GM19043 (cell line): ENCODE data around the gene BLOC1S6.

ENCODE experiments used
- ATAC-seq: cut with Tn5 transposase; IDR thresholded peaks from one replicate; pipeline ENCODE4 v1.9.1; 2021; ENCODE audit warnings: low read depth; ENCODE audit not compliant: unreplicated experiment

BLOC1S6 gene, protein sequence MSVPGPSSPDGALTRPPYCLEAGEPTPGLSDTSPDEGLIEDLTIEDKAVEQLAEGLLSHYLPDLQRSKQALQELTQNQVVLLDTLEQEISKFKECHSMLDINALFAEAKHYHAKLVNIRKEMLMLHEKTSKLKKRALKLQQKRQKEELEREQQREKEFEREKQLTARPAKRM

GRCh38 chr15:45587095-45587862 lies at the start of gene BLOC1S6:
Gene BLOC1S6, plus strand, starts transcription at chr15:45587379. Its CDS starts 65 bp downstream, at chr15:45587444.
- ATAC-seq: peak; percentile 69

DNA sequence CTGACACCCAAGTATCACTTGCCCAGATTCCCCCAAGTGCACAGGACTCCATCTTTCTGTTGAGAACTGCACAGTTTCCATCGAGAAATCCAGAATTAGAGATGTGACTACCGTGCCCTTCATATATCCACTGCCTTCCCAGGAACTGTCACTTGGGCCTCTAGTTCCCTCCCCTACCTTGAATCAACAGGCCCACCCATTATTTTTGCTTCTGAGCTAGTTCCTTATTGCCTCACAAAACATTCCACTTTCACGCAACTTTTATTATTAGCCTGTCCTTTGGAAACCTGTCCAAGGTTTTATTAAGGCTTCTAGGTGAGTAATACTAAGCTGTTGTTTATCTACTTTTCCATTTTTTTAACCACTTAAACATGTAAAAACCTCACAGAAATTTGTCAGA lies 47.5 kb upstream of the BLOC1S6 start:
- no peak for ATAC-seq

GRCh38 chr15:45540531-45540930 lies 46.6 kb upstream of the BLOC1S6 start:
- ATAC-seq: no peak

- ATAC-seq: no peak
Measured at GRCh38 chr15:45543051-45543450, 44.1 kb upstream of the BLOC1S6 start.

GRCh38 chr15:45544266-45545023 lies 42.7 kb upstream of the BLOC1S6 start:
- no peak for ATAC-seq

DNA sequence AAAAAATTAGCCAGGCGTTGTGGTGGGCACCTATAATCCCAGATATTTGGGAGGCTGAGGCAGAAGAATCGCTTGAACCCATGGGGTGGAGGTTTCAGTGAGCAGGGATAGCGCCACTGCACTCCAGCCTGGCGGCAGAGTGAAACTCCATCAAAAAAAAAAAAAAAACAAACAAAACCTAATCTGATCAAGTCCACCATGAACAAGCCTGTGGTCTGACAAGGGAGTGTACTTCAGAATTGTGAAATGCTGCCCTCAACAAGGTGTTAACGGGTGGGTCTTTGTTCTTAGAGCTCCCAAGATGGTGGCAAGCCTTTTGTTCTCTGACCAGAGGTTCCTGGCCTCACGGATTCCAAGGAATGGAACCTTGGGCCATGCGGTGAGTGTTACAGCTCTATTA lies 40.4 kb upstream of the BLOC1S6 start:
- ATAC-seq: no peak

DNA sequence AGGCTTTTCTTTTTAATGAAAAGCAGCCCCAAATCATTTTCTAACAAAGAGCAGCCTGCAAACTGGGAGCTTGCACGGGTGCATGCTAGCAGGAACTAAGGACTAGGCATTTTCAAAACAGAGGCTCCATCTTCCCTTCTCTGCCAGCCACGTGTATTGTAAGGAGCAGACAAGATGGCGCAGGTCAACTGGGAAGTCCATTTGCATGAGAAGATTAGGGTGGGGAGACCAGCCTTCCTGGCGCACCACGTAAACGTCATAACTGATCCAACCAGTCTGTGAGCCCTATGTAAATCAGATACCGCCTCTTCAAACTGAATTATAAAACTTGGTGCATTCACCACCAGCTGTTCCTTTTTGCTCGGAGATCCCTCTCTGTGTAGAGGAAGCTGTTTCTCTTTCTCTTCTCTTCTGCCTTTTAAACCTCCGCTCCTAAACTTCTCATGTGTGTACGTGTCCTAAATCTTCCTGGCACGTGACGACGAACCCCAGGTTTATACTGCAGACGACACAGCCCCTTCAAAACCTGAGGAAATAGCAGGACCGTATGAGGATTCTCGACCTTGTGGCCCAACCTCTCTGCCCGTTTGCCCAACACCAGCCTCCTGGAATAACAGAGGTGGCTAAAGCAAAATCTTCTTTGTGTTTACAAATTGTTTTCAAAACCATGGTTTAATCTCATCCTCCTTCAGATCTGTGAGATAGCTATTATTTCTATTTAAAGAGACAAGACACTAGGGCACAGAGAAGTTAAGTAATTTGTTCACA lies 38.2 kb upstream of the BLOC1S6 start:
- ATAC-seq: no peak

DNA sequence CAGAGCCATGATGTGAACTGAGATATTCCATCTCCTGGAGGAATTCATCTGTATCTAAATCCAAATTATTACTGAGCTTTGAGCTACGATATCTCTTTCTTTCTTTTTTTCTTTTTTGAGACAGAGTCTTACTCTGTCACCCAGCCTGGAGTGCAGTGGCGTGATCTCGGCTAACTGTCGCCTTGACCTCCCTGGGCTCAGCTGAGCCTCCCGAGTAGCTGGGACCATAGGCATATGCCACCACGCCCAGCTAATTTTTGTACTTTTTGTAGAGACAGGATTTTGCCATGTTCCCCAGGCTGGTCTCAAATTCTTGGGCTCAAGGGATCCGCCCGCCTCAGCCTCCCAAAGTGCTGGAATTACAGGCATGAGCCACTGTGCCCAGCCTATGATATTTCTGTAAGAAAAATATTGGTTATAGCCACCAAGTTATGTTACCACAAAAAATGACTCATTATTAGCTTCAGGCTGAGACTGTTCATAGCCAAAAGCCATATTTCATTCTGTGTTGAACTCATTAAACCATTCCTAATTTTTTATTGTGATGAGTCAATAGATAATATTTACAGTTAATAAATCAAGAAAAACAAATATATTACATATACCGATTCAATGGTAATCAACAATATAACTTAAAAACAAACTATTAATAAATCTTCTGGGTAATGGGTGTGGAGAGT lies 37.5 kb upstream of the BLOC1S6 start:
- no peak for ATAC-seq

DNA sequence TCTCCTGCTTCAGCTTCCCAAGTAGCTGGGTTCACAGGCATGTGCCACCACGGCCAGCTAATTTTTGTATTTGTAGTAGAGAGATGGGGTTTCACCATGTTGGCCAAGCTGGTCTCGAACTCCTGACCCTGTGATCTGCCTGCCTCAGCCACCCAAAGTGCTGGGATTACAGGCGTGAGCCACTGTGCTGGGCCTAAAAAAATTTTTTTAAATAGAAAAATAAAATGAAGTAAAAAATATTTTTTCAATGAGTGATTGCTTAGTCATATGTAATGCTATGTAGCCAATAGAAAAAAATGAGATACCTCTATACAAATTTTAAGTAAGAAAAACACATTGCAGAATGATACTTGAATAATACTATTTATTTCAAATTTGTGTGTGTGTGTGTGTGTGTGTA lies 36.7 kb upstream of the BLOC1S6 start:
- ATAC-seq: no peak

DNA sequence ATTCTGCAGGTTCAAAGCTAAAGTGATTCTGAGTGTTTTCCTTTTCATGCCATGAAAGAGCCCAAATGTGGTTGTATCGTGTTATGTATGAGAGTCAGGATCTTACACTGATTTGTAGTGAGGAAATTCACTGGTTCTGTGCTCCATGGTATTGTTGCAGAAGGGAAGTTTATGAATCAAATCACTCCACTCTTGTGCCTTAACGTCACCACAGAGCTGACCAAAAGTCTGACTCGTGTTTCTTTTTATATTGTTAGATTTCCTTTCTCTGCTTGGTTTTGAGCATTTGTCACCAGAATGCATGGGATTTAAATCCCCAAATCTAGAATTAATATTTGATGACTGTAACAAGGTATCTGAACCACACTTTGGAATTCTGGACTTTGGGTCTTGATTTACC lies 35.5 kb upstream of the BLOC1S6 start:
- ATAC-seq: no peak

DNA sequence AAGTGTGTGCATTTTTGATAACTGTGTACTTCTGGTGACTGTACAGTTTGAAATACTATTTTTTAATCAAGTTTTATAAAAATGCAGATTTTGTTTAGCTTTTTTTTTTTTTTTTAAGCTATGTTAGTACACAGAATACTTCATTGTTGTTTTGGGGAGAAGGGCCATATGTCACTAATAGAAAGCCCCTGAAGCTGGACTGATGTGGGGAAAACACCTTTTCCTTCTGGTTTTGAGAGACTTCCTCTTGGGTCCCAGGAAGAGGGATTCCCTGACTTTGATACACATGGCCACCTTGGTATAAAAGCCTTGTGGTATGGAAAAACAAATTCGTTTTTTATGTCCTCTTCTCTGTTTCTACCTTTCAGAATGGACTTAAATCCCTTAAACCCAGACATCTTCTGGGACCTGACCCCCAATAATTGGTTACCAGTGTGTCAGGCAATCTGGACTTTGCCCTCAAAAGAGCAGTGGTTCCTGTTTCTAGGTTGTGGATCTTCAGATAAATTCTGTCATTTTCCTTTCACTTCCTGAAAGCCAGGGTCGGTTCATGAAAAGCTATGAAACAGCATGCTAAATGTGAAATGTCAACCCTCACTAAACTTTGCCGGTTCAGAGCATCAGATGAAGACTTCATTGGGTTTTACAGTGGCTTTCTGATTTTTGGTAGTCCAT lies 31.1 kb upstream of the BLOC1S6 start:
- no peak for ATAC-seq

- ATAC-seq: no peak
Measured at GRCh38 chr15:45572617-45573016, 14.6 kb upstream of the BLOC1S6 start.

GRCh38 chr15:45573961-45574629 lies 13.1 kb upstream of the BLOC1S6 start:
- no peak for ATAC-seq

DNA sequence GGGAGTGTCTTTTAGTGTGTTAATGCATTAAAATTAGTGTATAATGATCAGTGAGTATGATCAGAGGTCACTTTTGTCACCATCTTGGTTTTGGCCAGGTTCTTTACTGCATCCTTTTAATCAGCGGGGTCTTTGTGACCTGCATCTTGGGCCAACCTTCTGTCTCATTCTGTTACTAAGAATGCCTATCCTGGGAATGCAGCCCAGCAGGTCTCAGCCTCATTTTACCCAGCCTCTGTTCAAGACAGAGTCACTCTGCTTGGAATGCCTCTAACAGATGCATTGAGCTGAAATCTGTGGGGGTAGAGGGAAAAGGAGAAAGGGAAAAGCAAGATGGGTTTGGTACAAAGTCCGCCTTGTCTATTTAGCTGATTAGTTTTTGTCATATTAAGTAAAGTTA lies 5.3 kb upstream of the BLOC1S6 start:
- no peak for ATAC-seq

GRCh38 chr15:45583731-45584639 lies 3.2 kb upstream of the BLOC1S6 start:
- no peak for ATAC-seq

DNA sequence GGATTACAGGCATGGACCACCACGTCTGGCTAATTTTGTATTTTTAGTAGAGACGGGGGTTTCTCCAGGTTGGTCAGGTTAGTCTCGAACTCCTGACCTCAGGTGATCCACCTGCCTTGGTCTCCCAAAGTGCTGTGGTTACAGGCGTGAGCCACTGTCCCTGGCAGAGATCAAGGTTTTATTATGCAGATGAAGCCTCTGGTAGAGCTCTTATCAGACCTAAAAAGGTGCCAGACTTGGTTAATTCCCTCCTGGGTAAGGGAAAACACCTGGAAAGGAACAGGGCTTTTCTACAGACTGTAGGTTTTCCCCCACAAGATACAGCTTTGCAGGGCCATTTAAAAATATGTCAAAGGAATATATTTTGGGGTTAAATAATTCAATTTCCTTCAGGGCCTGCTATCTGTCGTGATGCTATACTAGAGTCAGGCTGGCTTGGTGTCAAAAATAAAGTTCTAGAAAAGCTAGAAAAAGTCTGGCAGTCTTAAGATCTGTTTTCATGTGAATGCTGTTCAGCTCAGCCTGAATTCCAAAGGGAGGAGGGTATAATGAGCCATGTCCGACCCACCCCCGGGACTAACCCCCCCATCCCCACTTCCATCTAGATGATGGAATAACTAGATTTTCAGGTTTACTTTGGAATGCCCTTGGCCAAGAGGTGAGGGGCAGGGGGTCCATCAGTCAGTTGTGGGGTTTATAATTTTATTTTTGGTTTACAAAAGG lies 1.9 kb upstream of the BLOC1S6 start:
- no peak for ATAC-seq

DNA sequence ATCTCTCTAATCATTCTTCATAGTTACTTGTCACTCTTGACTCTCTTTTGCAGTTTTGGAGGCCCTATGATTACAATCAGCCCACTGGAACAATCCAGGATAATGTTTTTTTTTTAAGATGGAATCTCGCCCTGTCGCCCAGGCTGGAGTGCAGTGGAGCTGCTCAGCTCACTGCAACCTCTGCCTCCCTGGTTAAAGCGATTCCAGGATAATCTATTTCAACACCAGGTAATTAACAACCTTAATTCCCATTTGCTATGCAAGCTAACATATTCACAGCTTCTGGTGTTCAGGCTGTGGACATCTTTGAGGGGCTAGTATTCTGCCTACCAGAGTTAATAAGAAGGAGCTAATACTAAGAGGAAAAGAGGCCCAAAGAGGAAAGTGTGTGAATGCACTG lies 1.1 kb upstream of the BLOC1S6 start:
- ATAC-seq: no peak
